ENCODE data around the gene NFKBIZ.

GRCh38 chr3:101867996-101868395 lies 18.7 kb downstream of the NFKBIZ start:
- TF ChIP-seq CTCF (IDR thresholded peaks at IDR 0.05) (no peak), NFYB (CRISPR knock-in tag; conservative IDR thresholded peaks at IDR 0.05; ENCODE audit: low read depth) (no peak), ZNF219 (CRISPR knock-in tag; IDR thresholded peaks at IDR 0.05; ENCODE audit: borderline replicate concordance) (no peak), USF1 (CRISPR knock-in tag; IDR thresholded peaks at IDR 0.05) (no peak), ZNF281 (CRISPR knock-in tag; IDR thresholded peaks at IDR 0.05) (no peak), SOX15 (CRISPR knock-in tag; IDR thresholded peaks at IDR 0.05) (no peak), ZNF423 (CRISPR knock-in tag; IDR thresholded peaks at IDR 0.05) (no peak), OVOL2 (CRISPR knock-in tag; IDR thresholded peaks at IDR 0.05; ENCODE audit: borderline replicate concordance) (no peak), PREB (CRISPR knock-in tag; IDR thresholded peaks at IDR 0.05; ENCODE audit: borderline replicate concordance) (no peak), MLX (CRISPR knock-in tag; IDR thresholded peaks at IDR 0.05) (no peak), NFE2L1 (CRISPR knock-in tag; IDR thresholded peaks at IDR 0.05) (no peak), JUN (CRISPR knock-in tag; IDR thresholded peaks at IDR 0.05) (no peak), SP1 (CRISPR knock-in tag; conservative IDR thresholded peaks at IDR 0.05) (no peak)

Data from WTC11 (cell line).